Osteoblast (primary cell): ENCODE measurements around the gene CSRNP2. TPM values are rescaled to one million over a fixed set of nuclear protein-coding genes. Genes with fewer than 3 reads are reported as not detected.

Experiments used
- DNase-seq: peaks from one replicate; pipeline ENCODE4 v3.0.0; 2011; ENCODE audit warnings: low spot score, mixed read lengths; ENCODE audit not compliant: insufficient read length; ENCODE audit errors: missing footprints
- H2AFZ ChIP-seq: 2 replicates; pipeline ENCODE4 v1.6.0; 2011; ENCODE audit warnings: mild to moderate bottlenecking, low read length
- H3K27ac ChIP-seq: 2 replicates; pipeline ENCODE4 v1.5.1; 2011; ENCODE audit warnings: mild to moderate bottlenecking, low read depth, low read length, moderate library complexity
- H3K27me3 ChIP-seq: 2 replicates; pipeline ENCODE4 v1.6.0; 2012; ENCODE audit warnings: mild to moderate bottlenecking, control low read depth, inconsistent platforms, low read length, moderate library complexity; ENCODE audit not compliant: insufficient read depth
- H3K36me3 ChIP-seq: 2 replicates; pipeline ENCODE4 v1.5.1; 2011; ENCODE audit warnings: mild to moderate bottlenecking, low read length, control low read depth, moderate library complexity; ENCODE audit not compliant: insufficient read depth
- H3K4me1 ChIP-seq: 2 replicates; pipeline ENCODE4 v1.5.1; 2011; ENCODE audit warnings: mild to moderate bottlenecking, low read length, control low read depth, moderate library complexity; ENCODE audit not compliant: insufficient read depth
- H3K4me2 ChIP-seq: 2 replicates; pipeline ENCODE4 v1.6.0; 2011; ENCODE audit warnings: mild to moderate bottlenecking, low read length; ENCODE audit not compliant: insufficient read depth
- H3K4me3 ChIP-seq: fragments of 200-600 bp; sonication (generic); 3 replicates; pipeline ENCODE4 v1.5.1; 2012; ENCODE audit warnings: mild to moderate bottlenecking, low read length, inconsistent platforms; ENCODE audit not compliant: insufficient read depth
- H3K79me2 ChIP-seq: 2 replicates; pipeline ENCODE4 v1.6.0; 2012; ENCODE audit warnings: mild to moderate bottlenecking, low read length, control low read depth, inconsistent platforms; ENCODE audit not compliant: insufficient read depth
- H3K9me3 ChIP-seq: 2 replicates; pipeline ENCODE4 v1.5.1; 2011; ENCODE audit warnings: low read depth, low read length, control low read depth
- H4K20me1 ChIP-seq: 2 replicates; pipeline ENCODE4 v1.6.0; 2012; ENCODE audit warnings: mild to moderate bottlenecking, low read length, control low read depth; ENCODE audit not compliant: insufficient read depth
- CTCF ChIP-seq: IDR thresholded peaks from 2 replicates; pipeline ENCODE4 v1.5.1; 2011; ENCODE audit warnings: mild to moderate bottlenecking, low read depth, low read length, moderate library complexity; ENCODE audit errors: extremely low read depth
- total RNA-seq: library from RNA; depleted of rRNA; stranded (reverse); fragments of >200 nt; gene quantifications from 2 replicates; pipeline ENCODE4 v1.2.3, GENCODE V29; 2012

CSRNP2 gene
- total RNA-seq, 1 donor: 30.0 TPM

- H3K4me2 ChIP-seq: no peak overlapping the region
- H3K27me3 ChIP-seq: no peaks in the 10 kb centered on the region
- H3K36me3 ChIP-seq: peaks cover 9% of the 10 kb centered on the region
- H3K27ac ChIP-seq: no peak overlapping the region
- peaks cover 6% of the 10 kb centered on the region for H4K20me1 ChIP-seq
- no peak overlapping the region for H2AFZ ChIP-seq
- H3K9me3 ChIP-seq: no peaks in the 10 kb centered on the region
- peaks cover 25% of the 10 kb centered on the region for H3K4me1 ChIP-seq
- peaks cover 6% of the 10 kb centered on the region for H3K79me2 ChIP-seq
- TF ChIP-seq CTCF: no peak
- DNase-seq: no peak
- no peak overlapping the region for H3K4me3 ChIP-seq
These were observed 39.4 kb upstream of the CSRNP2 start for GRCh38 chr12:51122844-51123243.

GRCh38 chr12:51118706-51119105 lies 35.3 kb upstream of the CSRNP2 start:
- peak; percentile 34 for DNase-seq
- Histone ChIP-seq H3K4me3 (no peak overlapping the region), H3K79me2 (no peaks in the 10 kb centered on the region), H3K4me2 (no peak overlapping the region), H3K27me3 (no peaks in the 10 kb centered on the region), H3K27ac (no peak overlapping the region), H3K36me3 (peaks cover 19% of the 10 kb centered on the region), H3K9me3 (no peaks in the 10 kb centered on the region), H3K4me1 (peaks cover 10% of the 10 kb centered on the region), H4K20me1 (peaks cover 6% of the 10 kb centered on the region), H2AFZ (no peak overlapping the region)
- TF ChIP-seq CTCF: no peak

- Histone ChIP-seq H3K4me1 (peaks cover 10% of the 10 kb centered on the region), H3K4me3 (no peak overlapping the region), H3K27me3 (no peaks in the 10 kb centered on the region), H3K27ac (no peak overlapping the region), H4K20me1 (peaks cover 6% of the 10 kb centered on the region), H3K36me3 (peaks cover 23% of the 10 kb centered on the region), H3K79me2 (no peaks in the 10 kb centered on the region), H3K4me2 (no peak overlapping the region), H2AFZ (no peak overlapping the region), H3K9me3 (no peaks in the 10 kb centered on the region)
- no peak for DNase-seq
- TF ChIP-seq CTCF: no peak
These were observed 32.1 kb upstream of the CSRNP2 start for GRCh38 chr12:51115533-51115932.

GRCh38 chr12:51108136-51108535 lies 24.7 kb upstream of the CSRNP2 start:
- H3K4me3 ChIP-seq: no peak overlapping the region
- H3K27me3 ChIP-seq: no peaks in the 10 kb centered on the region
- no peak overlapping the region for H3K4me2 ChIP-seq
- H3K27ac ChIP-seq: no peak overlapping the region
- DNase-seq: no peak
- H2AFZ ChIP-seq: no peak overlapping the region
- H3K4me1 ChIP-seq: no peaks in the 10 kb centered on the region
- H3K79me2 ChIP-seq: no peaks in the 10 kb centered on the region
- TF ChIP-seq CTCF: no peak
- H4K20me1 ChIP-seq: no peaks in the 10 kb centered on the region
- peaks cover 42% of the 10 kb centered on the region for H3K36me3 ChIP-seq
- no peaks in the 10 kb centered on the region for H3K9me3 ChIP-seq
